HG03469 (cell line): ENCODE data around the gene PDRG1.
A peak's percentile ranks its signal among the peaks of the same experiment; 100 is the strongest.

Experiments used
- ATAC-seq: cut with Tn5 transposase; IDR thresholded peaks from one replicate; pipeline ENCODE4 v1.9.1; 2021; ENCODE audit warnings: mild to moderate bottlenecking, moderate library complexity, moderate number of reproducible peaks; ENCODE audit not compliant: unreplicated experiment

The PDRG1 gene

DNA sequence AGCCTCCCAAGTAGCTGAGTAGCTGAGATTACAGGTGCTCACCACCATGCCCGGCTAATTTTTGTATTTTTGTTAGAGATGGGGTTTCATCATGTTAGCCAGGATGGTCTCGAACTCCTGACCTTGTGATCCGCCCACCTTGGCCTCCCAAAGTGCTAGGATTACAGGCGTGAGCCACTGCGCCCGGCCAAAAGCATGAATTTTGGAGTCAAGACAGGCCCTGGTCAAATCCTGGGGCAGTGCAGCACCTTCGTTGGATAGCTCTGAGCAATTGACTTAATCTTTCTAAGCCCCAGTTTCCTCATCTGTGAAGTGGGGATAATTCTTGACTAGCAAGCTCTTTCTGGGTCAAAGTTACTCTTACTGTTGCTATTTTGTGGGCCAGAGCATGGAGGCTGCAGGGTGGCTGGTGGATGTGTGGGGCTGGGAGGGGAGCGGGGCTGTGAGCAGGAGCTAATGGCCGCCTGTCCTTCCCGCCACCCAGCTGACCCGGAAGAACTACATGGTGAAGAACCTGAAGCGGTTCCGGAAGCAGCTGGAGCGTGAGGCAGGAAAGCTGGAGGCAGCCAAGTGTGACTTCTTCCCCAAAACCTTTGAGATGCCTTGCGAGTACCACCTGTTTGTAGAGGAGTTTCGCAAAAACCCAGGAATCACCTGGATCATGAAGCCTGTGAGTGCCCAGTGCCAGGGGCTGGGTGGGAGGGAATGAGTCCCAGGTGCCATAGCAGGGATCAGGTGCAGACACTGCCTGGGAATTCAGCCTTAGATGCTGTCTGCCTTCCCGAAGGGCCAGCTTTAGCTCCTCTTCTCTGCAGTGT is 42.4 kb downstream of the PDRG1 start:
- ATAC-seq, result no peak

DNA sequence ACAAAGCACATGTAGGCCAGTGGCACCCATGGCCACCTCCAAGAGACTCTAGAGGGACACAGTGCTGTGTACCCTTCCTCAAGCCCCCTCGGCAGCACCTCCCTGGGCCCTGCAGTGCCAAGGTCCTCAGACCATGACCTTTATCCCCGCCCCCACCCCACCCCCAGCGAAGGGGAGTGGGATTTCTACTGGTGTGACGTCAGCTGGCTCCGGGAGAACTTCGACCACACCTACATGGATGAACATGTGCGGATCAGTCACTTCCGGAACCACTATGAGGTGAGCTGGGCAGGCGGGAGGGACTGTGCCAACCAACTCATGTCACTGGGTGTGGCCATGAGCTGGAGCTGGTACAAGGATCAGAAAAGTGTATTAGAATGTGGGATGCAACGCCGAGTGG is 43.4 kb downstream of the PDRG1 start:
- no peak for ATAC-seq

DNA sequence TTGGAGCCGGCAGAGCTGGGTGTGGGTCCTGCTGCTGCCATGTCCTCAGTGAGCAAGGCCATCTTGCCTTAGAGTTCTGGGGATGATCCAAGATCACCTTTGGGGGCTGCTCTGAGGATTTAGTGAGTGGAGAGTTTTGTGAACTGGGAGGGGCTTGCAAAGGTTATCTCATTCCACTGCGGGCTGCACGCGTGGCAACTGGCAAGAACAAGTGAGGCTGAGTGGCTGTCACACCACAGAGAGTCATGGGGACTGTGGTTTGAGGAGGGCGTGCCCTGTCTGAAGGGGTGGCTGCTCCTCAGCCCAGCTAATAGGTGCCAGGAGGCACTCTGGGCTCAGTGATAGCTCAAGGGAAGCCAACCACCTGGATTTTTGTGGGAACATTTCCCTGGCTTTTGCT is 43.8 kb downstream of the PDRG1 start:
- ATAC-seq, result no peak

DNA sequence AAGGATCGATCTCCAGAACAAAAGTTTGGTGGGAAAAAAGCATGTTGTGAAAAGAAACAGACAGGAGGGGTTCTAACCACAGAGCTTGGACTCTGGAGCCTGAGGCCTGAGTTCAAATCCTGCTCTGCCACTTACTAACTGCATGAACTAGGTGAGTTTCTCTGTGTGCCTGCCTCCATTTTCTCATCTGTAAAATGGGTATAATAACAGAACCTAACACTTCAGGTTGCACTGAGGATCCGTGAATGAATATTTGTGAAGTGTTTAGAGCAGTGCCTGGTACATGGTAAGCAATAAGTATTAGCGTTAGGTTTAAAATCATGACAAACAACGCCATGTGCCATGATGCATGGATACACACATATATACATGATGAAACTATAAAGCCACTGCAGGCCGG is 44.8 kb downstream of the PDRG1 start:
- no peak for ATAC-seq

DNA sequence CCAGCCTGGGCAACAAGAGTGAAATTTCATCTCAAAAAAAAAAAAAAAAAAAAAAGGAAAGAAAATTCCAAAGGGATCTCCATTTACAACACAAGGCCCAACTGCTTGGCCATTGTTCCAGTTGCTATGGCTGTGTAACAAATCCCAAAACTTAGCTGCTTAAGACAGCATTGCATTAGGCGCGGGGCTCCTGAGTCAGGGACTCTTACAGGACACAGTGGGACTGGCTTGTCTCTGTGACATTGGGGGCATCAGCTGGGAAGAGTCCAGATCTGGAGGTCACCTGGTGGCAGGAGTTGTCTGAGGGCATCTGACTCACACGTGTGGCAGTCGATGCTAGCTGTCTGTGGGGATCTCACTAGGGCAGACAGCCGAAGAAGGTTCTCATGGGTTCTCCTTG is 45.8 kb downstream of the PDRG1 start:
- ATAC-seq, result no peak

DNA sequence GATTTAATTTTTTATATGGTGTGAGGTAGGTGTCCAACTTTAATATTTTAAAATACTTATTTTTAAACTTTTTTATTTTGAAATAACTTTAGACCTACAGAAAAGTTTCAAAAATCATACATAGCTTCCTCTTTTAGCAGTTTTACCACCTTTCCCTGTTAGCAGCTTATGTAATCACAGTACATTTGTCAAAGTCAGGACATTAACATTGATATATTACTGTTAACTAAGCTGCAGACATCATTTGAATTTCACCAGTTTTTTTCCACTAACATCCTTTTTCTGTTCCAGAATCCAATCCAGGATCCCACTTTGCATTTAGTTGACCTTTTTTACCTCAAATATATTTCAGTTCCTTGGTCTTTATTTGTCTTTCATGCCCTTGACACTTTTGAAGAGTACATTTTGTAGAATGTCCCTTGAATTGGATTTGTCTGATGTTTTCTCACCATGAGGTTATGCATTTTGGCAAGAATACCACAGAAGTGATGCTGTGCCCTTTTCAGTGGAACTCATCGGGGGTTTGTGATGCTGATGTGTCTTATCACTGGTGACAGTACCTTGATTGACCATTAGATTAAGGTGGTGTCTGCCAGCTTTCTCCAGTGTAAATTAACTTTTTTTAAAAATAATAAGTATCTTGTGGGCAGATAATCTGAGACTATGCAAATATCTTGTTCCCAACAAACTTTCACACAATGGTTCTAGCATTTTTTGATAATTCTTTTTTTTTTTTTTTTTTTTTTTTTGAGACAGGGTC is 48.0 kb downstream of the PDRG1 start:
- ATAC-seq, result no peak

DNA sequence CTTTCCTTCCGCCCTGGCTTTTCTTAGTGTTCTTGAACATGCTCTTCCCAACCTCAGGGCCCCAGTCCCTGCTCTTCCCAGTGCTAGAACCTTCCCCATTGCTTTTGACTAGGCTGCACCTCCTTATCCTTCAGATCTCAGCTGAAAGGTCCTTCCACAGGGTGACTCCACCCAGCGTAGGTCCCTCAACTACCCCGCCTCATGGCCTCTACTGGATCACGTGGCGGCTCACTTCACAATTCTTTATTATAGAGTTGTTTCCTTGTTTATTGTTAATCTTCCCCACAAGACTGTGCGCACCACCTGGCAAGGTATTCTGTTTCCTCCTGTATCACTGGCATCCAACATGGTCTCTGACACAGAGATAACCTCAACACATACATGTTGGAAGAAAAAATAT is 50.2 kb downstream of the PDRG1 start:
- no peak for ATAC-seq

DNA sequence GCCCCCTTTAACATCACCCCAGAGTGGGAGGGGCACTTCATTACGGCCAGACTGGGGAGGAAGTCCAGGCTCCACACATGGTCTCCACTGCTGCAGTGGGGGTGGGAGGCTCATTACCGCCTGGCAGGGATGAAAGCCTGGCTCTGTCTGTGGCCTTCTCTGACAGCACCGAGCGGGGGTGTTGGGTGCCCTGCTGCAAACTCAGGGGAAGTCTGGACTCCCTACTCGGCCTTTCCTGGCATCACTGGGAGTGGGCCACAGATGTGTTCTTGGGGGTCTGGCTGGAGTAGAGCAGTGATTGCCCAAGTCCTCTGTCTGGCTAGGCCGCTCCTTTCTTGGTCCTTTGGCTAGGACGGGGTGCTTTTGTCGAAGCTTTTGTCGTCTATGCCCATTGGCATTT is 54.3 kb downstream of the PDRG1 start:
- ATAC-seq, result no peak

DNA sequence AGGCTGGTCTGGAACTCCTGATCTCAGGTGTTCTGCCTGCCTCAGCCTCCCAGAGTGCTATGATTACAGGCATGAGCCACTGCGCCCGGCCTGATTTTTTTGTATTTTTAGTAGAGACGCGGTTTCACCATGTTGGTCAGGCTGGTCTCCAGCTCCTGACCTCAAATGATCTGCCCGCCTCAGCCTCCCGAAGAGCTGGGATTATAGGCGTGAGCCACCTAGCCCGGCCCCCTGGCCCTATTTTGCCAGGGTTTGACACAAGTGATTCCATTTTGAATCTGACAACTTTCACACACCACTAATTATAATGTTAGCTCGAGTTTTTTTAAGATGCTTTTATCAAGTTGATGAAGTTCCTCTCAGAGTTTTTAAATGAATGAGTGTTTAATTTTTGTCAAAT is 55.8 kb downstream of the PDRG1 start:
- ATAC-seq, result no peak

DNA sequence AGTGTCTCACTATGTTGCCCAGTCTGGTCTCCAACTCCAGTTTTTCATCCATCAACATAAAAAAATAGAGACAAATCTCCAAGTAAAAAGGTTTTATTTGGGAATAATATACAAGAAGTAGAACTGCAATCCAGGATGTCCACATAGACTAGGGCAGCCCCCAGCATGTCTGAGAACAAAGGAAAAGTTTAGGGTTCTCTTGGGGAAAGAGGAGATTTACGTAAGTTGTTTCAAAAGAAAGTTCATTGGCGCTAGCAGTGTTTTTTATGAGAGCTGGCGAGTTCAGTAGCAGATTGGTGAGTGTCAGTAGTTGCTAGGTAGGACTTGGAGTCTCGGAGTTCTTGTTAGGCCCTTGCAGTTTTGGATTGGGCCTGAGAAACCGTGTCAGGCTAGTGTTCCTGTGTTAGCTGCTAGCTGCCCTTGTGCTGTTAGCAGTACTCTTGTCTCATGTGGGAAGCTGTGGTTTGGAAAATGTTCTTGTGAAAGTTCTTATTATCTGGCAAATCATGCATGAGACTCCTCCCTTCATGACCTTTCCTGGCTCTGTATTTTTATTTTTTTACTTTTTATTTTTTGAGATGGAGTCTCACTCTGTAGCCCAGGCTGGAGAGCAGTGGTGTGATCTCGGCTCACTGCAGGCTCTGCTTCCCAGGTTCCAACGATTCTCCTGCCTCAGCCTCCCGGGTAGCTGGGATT is 56.7 kb downstream of the PDRG1 start:
- peak; percentile 97 for ATAC-seq
